Ovary (tissue), 3 donors: ENCODE measurements around the gene GRIK4.

ENCODE experiments used
- POLR2A ChIP-seq: fragments of 450-650 bp; IDR thresholded peaks from one replicate; pipeline ENCODE4 v1.6.1; 2017; ENCODE audit warnings: antibody characterized with exemption, mild to moderate bottlenecking, moderate library complexity
- TF ChIP-seq, protein P1 (sequence below), 3 donors: fragments of 450-650 bp in 2 of 3; fragments of 200-600 bp in 1 of 3; IDR thresholded peaks; one replicate each; pipeline versions ENCODE4 v1.5.1 to v1.8.0; 2016 to 2022; ENCODE audit warnings: antibody characterized with exemption in 3 of 3, mild to moderate bottlenecking in 1 of 3
- donor health status: DM: no; HTN: no; CAD: no.

DNA sequence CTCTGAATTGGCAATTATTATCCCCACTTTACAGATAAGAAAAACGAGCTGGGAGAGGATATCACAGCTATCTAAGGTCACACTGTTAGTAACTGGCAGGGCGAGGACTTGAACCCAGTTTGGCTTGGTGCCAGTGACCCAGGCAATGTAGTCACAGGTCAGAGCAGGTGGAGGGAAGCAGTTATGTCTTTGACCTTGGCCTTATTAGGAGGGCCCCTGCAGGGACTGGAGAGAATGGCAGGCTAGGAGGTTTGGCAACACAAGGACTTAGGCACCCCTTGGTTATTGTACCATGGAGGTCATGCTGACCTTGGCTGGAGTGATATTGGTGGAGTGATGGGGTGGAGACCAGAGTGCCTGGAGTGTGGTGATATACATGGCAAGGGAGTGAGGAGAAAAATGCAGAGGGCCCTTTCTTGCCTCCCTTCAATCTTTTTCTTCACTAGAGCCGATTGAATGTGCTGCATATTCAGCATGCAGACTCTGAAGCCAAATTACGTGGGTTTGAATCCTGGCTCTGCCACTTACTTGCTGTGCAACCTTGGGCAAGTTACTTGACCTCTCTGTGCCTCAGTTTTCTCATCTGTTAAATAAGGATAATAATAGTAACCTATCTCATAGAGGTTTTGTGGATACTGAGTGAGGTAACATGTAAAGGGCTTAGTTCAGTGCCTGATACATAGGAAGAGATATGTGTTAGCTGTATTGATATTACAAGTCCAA, 419.7 kb downstream of the GRIK4 start:
- TF ChIP-seq, protein P1, sequence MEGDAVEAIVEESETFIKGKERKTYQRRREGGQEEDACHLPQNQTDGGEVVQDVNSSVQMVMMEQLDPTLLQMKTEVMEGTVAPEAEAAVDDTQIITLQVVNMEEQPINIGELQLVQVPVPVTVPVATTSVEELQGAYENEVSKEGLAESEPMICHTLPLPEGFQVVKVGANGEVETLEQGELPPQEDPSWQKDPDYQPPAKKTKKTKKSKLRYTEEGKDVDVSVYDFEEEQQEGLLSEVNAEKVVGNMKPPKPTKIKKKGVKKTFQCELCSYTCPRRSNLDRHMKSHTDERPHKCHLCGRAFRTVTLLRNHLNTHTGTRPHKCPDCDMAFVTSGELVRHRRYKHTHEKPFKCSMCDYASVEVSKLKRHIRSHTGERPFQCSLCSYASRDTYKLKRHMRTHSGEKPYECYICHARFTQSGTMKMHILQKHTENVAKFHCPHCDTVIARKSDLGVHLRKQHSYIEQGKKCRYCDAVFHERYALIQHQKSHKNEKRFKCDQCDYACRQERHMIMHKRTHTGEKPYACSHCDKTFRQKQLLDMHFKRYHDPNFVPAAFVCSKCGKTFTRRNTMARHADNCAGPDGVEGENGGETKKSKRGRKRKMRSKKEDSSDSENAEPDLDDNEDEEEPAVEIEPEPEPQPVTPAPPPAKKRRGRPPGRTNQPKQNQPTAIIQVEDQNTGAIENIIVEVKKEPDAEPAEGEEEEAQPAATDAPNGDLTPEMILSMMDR (IDR thresholded peaks at IDR 0.05), result no peak
- TF ChIP-seq POLR2A, result no peak
